Activated CD4-positive, alpha-beta memory T cell treated with anti-CD3 and anti-CD28 coated beads, Interleukin-2, amount 10 ng/mL, durations not matched to agents 7 days and 5 days (primary cell): ENCODE results near the gene FGFRL1. TPM values are rescaled to one million over a fixed set of nuclear protein-coding genes. Genes with fewer than 3 reads are reported as not detected.

Experiments
- CTCF ChIA-PET: fragments of 350-600 bp; sonication (Branson Sonifier 250); formaldehyde crosslinking; loops from one replicate; lab custom pipeline; 2021; ENCODE audit warnings: antibody characterized with exemption, inconsistent platforms; lab: Charles Lee
- POLR2A ChIA-PET: fragments of 350-600 bp; sonication (Branson Sonifier 250); formaldehyde crosslinking; loops from one replicate; lab custom pipeline; 2021; ENCODE audit warnings: antibody characterized with exemption; lab: Charles Lee
- DNase-seq: peaks from one replicate; pipeline ENCODE4 v3.0.0-alpha.2; 2020
- H3K27ac Mint-ChIP-seq: one replicate; pipeline ENCODE4 v1.8.0; 2021; ENCODE audit warnings: mild to moderate bottlenecking, mixed read lengths
- H3K27me3 Mint-ChIP-seq: one replicate; pipeline ENCODE4 v1.8.0; 2021; ENCODE audit warnings: mixed read lengths
- H3K36me3 Mint-ChIP-seq: one replicate; pipeline ENCODE4 v1.8.0; 2021; ENCODE audit warnings: low read depth, mixed read lengths
- H3K4me1 Mint-ChIP-seq: one replicate; pipeline ENCODE4 v1.8.0; 2021; ENCODE audit warnings: mixed read lengths
- H3K4me3 Mint-ChIP-seq: one replicate; pipeline ENCODE4 v1.8.0; 2021; ENCODE audit warnings: mild to moderate bottlenecking, mixed read lengths
- H3K9me3 Mint-ChIP-seq: one replicate; pipeline ENCODE4 v1.8.0; 2021; ENCODE audit warnings: mixed read lengths
- total RNA-seq, 2 experiments: library from RNA; stranded (reverse); gene quantifications; one replicate each; pipeline ENCODE4 v1.2.3, GENCODE V29; 2021

FGFRL1 gene
- total RNA-seq, 2 experiments from 2014 or later = 7.1 to 8.9 TPM

GRCh38 chr4:1019729-1020470 lies 8.5 kb downstream of the FGFRL1 start:
- peaks cover 3% of the 10 kb centered on the region for H3K4me1 Mint-ChIP-seq
- DNase-seq = no peak
- CTCF ChIA-PET = no interaction called here
- no peak overlapping the region for H3K27ac Mint-ChIP-seq
- H3K4me3 Mint-ChIP-seq = no peak overlapping the region
- H3K36me3 Mint-ChIP-seq = no peaks in the 10 kb centered on the region
- H3K9me3 Mint-ChIP-seq = no peaks in the 10 kb centered on the region
- H3K27me3 Mint-ChIP-seq = no peaks in the 10 kb centered on the region
- POLR2A ChIA-PET = no interaction called here

- Mint-ChIP-seq H3K27me3 (no peaks in the 10 kb centered on the region), H3K4me1 (peaks cover 10% of the 10 kb centered on the region), H3K36me3 (no peaks in the 10 kb centered on the region), H3K4me3 (no peak overlapping the region), H3K9me3 (no peaks in the 10 kb centered on the region), H3K27ac (no peak overlapping the region)
- ChIA-PET CTCF (no interaction called here), POLR2A (no interaction called here)
- no peak for DNase-seq
Observed at GRCh38 chr4:1021386-1022050, 10.1 kb downstream of the FGFRL1 start.

GRCh38 chr4:1022051-1022738 lies 10.8 kb downstream of the FGFRL1 start:
- H3K4me1 Mint-ChIP-seq = peaks cover 10% of the 10 kb centered on the region
- no peaks in the 10 kb centered on the region for H3K36me3 Mint-ChIP-seq
- CTCF ChIA-PET = no interaction called here
- H3K4me3 Mint-ChIP-seq = no peak overlapping the region
- H3K27ac Mint-ChIP-seq = no peak overlapping the region
- H3K9me3 Mint-ChIP-seq = no peaks in the 10 kb centered on the region
- POLR2A ChIA-PET = no interaction called here
- DNase-seq = no peak
- H3K27me3 Mint-ChIP-seq = no peaks in the 10 kb centered on the region

- no peak overlapping the region for H3K27ac Mint-ChIP-seq
- peaks cover 10% of the 10 kb centered on the region for H3K4me1 Mint-ChIP-seq
- POLR2A ChIA-PET = no interaction called here
- H3K36me3 Mint-ChIP-seq = no peaks in the 10 kb centered on the region
- H3K4me3 Mint-ChIP-seq = no peak overlapping the region
- CTCF ChIA-PET = no interaction called here
- no peaks in the 10 kb centered on the region for H3K9me3 Mint-ChIP-seq
- H3K27me3 Mint-ChIP-seq = no peaks in the 10 kb centered on the region
- DNase-seq = no peak
Observed at GRCh38 chr4:1022739-1023066, 11.3 kb downstream of the FGFRL1 start.

GRCh38 chr4:1023075-1023640 lies 11.7 kb downstream of the FGFRL1 start:
- Mint-ChIP-seq H3K9me3 (no peaks in the 10 kb centered on the region), H3K36me3 (no peaks in the 10 kb centered on the region), H3K4me3 (no peak overlapping the region), H3K4me1 (peaks cover 10% of the 10 kb centered on the region), H3K27ac (no peak overlapping the region), H3K27me3 (no peaks in the 10 kb centered on the region)
- ChIA-PET POLR2A (no interaction called here), CTCF (no interaction called here)
- DNase-seq = no peak

GRCh38 chr4:1023895-1024740 lies 12.7 kb downstream of the FGFRL1 start:
- ChIA-PET POLR2A (no interaction called here), CTCF (no interaction called here)
- Mint-ChIP-seq H3K36me3 (no peaks in the 10 kb centered on the region), H3K27ac (no peak overlapping the region), H3K9me3 (no peaks in the 10 kb centered on the region), H3K4me3 (no peak overlapping the region), H3K27me3 (no peaks in the 10 kb centered on the region), H3K4me1 (peaks cover 10% of the 10 kb centered on the region)
- no peak for DNase-seq

GRCh38 chr4:1024882-1025545 lies 13.6 kb downstream of the FGFRL1 start:
- H3K4me3 Mint-ChIP-seq = no peak overlapping the region
- CTCF ChIA-PET = no interaction called here

GRCh38 chr4:1026115-1026514 lies 14.7 kb downstream of the FGFRL1 start:
- Mint-ChIP-seq H3K9me3 (no peaks in the 10 kb centered on the region), H3K27me3 (no peaks in the 10 kb centered on the region), H3K27ac (no peak overlapping the region), H3K4me1 (peaks cover 7% of the 10 kb centered on the region), H3K4me3 (no peak overlapping the region), H3K36me3 (no peaks in the 10 kb centered on the region)
- DNase-seq = peak; percentile 47
- ChIA-PET CTCF (no interaction called here), POLR2A (no interaction called here)

More at GRCh38 chr4:1024882-1025545, 13.6 kb downstream of the FGFRL1 start:
- POLR2A ChIA-PET = no interaction called here
- Mint-ChIP-seq H3K9me3 (no peaks in the 10 kb centered on the region), H3K4me1 (peaks cover 9% of the 10 kb centered on the region), H3K36me3 (no peaks in the 10 kb centered on the region), H3K27ac (no peak overlapping the region), H3K27me3 (no peaks in the 10 kb centered on the region)
- DNase-seq = no peak

GRCh38 chr4:1027219-1027914 lies 15.9 kb downstream of the FGFRL1 start:
- no peaks in the 10 kb centered on the region for H3K36me3 Mint-ChIP-seq
- H3K27me3 Mint-ChIP-seq = no peaks in the 10 kb centered on the region
- DNase-seq = no peak
- H3K9me3 Mint-ChIP-seq = no peaks in the 10 kb centered on the region
- H3K4me1 Mint-ChIP-seq = peaks cover 7% of the 10 kb centered on the region
- no peak overlapping the region for H3K4me3 Mint-ChIP-seq
- CTCF ChIA-PET = no interaction called here
- H3K27ac Mint-ChIP-seq = no peak overlapping the region
- POLR2A ChIA-PET = no interaction called here

- CTCF ChIA-PET = no interaction called here
- no peaks in the 10 kb centered on the region for H3K27me3 Mint-ChIP-seq
- H3K4me1 Mint-ChIP-seq = peaks cover 7% of the 10 kb centered on the region
- no peaks in the 10 kb centered on the region for H3K36me3 Mint-ChIP-seq
- H3K27ac Mint-ChIP-seq = no peak overlapping the region
- no peak overlapping the region for H3K4me3 Mint-ChIP-seq
- H3K9me3 Mint-ChIP-seq = no peaks in the 10 kb centered on the region
- DNase-seq = no peak
- POLR2A ChIA-PET = no interaction called here
Observed at GRCh38 chr4:1027915-1028238, 16.5 kb downstream of the FGFRL1 start.

- ChIA-PET POLR2A (no interaction called here), CTCF (no interaction called here)
- Mint-ChIP-seq H3K9me3 (no peaks in the 10 kb centered on the region), H3K27me3 (no peaks in the 10 kb centered on the region), H3K36me3 (no peaks in the 10 kb centered on the region), H3K4me3 (no peak overlapping the region), H3K27ac (no peak overlapping the region), H3K4me1 (peaks cover 7% of the 10 kb centered on the region)
- no peak for DNase-seq
Observed at GRCh38 chr4:1028574-1029220, 17.3 kb downstream of the FGFRL1 start.

- no peak overlapping the region for H3K4me3 Mint-ChIP-seq
- H3K36me3 Mint-ChIP-seq = no peaks in the 10 kb centered on the region
- no peaks in the 10 kb centered on the region for H3K9me3 Mint-ChIP-seq
- ChIA-PET POLR2A (no interaction called here), CTCF (no interaction called here)
- no peak for DNase-seq
- no peaks in the 10 kb centered on the region for H3K27me3 Mint-ChIP-seq
- peaks cover 7% of the 10 kb centered on the region for H3K4me1 Mint-ChIP-seq
- H3K27ac Mint-ChIP-seq = no peak overlapping the region
Observed at GRCh38 chr4:1029529-1029928, 18.1 kb downstream of the FGFRL1 start.
